CD14-positive monocyte (primary cell): ENCODE data around the gene SMCP. TPM values are rescaled to one million over a fixed set of nuclear protein-coding genes. Genes with fewer than 3 reads are reported as not detected.

ENCODE experiments used
- DNase-seq, 3 donors: peaks; one replicate each; pipeline ENCODE4 v3.0.0-alpha.2; 2011 to 2022
- H2AFZ ChIP-seq: 2 replicates; pipeline ENCODE4 v1.6.0; 2012; ENCODE audit warnings: mild to moderate bottlenecking, low read depth, low read length, inconsistent platforms; ENCODE audit not compliant: insufficient read depth, poor library complexity, severe bottlenecking
- H3K27ac ChIP-seq, 2 donors: 1 replicate in 1 of 2; 2 replicates in 1 of 2; pipeline ENCODE4 v1.5.1; 2012 to 2013; ENCODE audit warnings: low read length in 2 of 2, control low read depth in 1 of 2, inconsistent platforms in 1 of 2, low read depth in 1 of 2, mild to moderate bottlenecking in 1 of 2
- H3K27me3 ChIP-seq, 2 donors: one replicate each; pipeline versions ENCODE4 v1.6.0 to v1.6.1; 2011 to 2013; ENCODE audit warnings: low read length in 2 of 2; ENCODE audit not compliant: control insufficient read depth in 2 of 2, insufficient read depth in 2 of 2
- H3K36me3 ChIP-seq, 2 donors: replicated peaks in 1 of 2; 1 replicate in 1 of 2; 2 replicates in 1 of 2; pipeline versions ENCODE4 v1.5.1 to v1.6.1; 2012 to 2013; ENCODE audit warnings: low read length in 2 of 2, control low read depth in 1 of 2, inconsistent platforms in 1 of 2, mild to moderate bottlenecking in 1 of 2; ENCODE audit not compliant: insufficient read depth in 2 of 2, control insufficient read depth in 1 of 2
- H3K4me1 ChIP-seq, 2 donors: 1 replicate in 1 of 2; 2 replicates in 1 of 2; pipeline versions ENCODE4 v1.5.1 to v1.6.1; 2012 to 2013; ENCODE audit warnings: low read length in 2 of 2, control low read depth in 1 of 2, inconsistent platforms in 1 of 2, mild to moderate bottlenecking in 1 of 2, moderate library complexity in 1 of 2; ENCODE audit not compliant: insufficient read depth in 2 of 2, control insufficient read depth in 1 of 2
- H3K4me2 ChIP-seq: replicated peaks from 2 replicates; pipeline ENCODE3; 2012; ENCODE audit warnings: low read length, moderate library complexity, mild to moderate bottlenecking; ENCODE audit not compliant: poor library complexity, severe bottlenecking; ENCODE audit errors: extremely low read depth
- H3K4me3 ChIP-seq, 3 experiments: fragments of 200-600 bp in 1 of 3; sonication (generic) in 1 of 3; replicated peaks in 1 of 3; 1 replicate in 2 of 3; 2 replicates in 1 of 3; pipeline ENCODE4 v1.5.1; 2011 to 2013; ENCODE audit warnings: low read length in 3 of 3, mild to moderate bottlenecking in 3 of 3, control low read depth in 2 of 3, low read depth in 2 of 3, inconsistent platforms in 1 of 3, moderate library complexity in 1 of 3
- H3K79me2 ChIP-seq: 2 replicates; pipeline ENCODE4 v1.6.0; 2012; ENCODE audit warnings: mild to moderate bottlenecking, control low read depth, inconsistent platforms, low read length, moderate library complexity; ENCODE audit not compliant: insufficient read depth
- H3K9ac ChIP-seq: 2 replicates; pipeline ENCODE4 v1.6.0; 2017; ENCODE audit warnings: low read length, mild to moderate bottlenecking; ENCODE audit not compliant: insufficient read depth, poor library complexity, severe bottlenecking
- H3K9me3 ChIP-seq, 2 donors: replicated peaks in 1 of 2; 1 replicate in 1 of 2; 2 replicates in 1 of 2; pipeline versions ENCODE4 v1.5.1 to v1.6.1; 2012 to 2013; ENCODE audit warnings: low read length in 2 of 2, control low read depth in 1 of 2; ENCODE audit not compliant: control insufficient read depth in 1 of 2, insufficient read depth in 1 of 2
- H4K20me1 ChIP-seq: 2 replicates; pipeline ENCODE4 v1.6.0; 2012; ENCODE audit warnings: mild to moderate bottlenecking, low read length, control low read depth, moderate library complexity; ENCODE audit not compliant: insufficient read depth
- H3K27ac Mint-ChIP-seq, 7 donors: one replicate each; pipeline ENCODE4 v1.8.0; 2020; ENCODE audit warnings: mild to moderate bottlenecking in 7 of 7, mixed read lengths in 7 of 7, moderate library complexity in 6 of 7, inconsistent platforms in 2 of 7
- H3K27me3 Mint-ChIP-seq, 3 donors: one replicate each; pipeline ENCODE4 v1.8.0; 2021 to 2022; ENCODE audit warnings: low read depth in 3 of 3, mild to moderate bottlenecking in 3 of 3, mixed read lengths in 3 of 3, moderate library complexity in 3 of 3, inconsistent platforms in 1 of 3
- H3K36me3 Mint-ChIP-seq, 2 donors: one replicate each; pipeline ENCODE4 v1.8.0; 2020; ENCODE audit warnings: mixed read lengths in 2 of 2, inconsistent platforms in 1 of 2, mild to moderate bottlenecking in 1 of 2
- H3K4me1 Mint-ChIP-seq: one replicate; pipeline ENCODE4 v1.8.0; 2020; ENCODE audit warnings: mild to moderate bottlenecking, mixed read lengths
- H3K4me3 Mint-ChIP-seq, 2 donors: one replicate each; pipeline ENCODE4 v1.8.0; 2020; ENCODE audit warnings: mild to moderate bottlenecking in 2 of 2, mixed read lengths in 2 of 2, moderate library complexity in 1 of 2
- H3K9me3 Mint-ChIP-seq, 7 donors: one replicate each; pipeline ENCODE4 v1.8.0; 2020 to 2022; ENCODE audit warnings: mixed read lengths in 7 of 7, mild to moderate bottlenecking in 6 of 7, moderate library complexity in 6 of 7, inconsistent platforms in 2 of 7
- CTCF ChIP-seq: fragments of 200-600 bp; IDR thresholded peaks from one replicate; pipeline ENCODE4 v1.8.0; 2022; ENCODE audit warnings: antibody characterized with exemption, mild to moderate bottlenecking
- WGBS: methylation state at CpG from one replicate; pipeline ENCODE4 v1.1.5; 2013; ENCODE audit warnings: missing lambda C conversion rate; ENCODE audit not compliant: insufficient coverage; 5-methylcytosine and 5-hydroxymethylcytosine counted together
- intact Hi-C, 2 donors: fragments of 100-400 bp; cut with micrococcal nuclease; formaldehyde crosslinking; loops; one replicate each; pipeline versions ENCODE4 v1.15.0 to v1.15.1; 2023
- polyA plus RNA-seq, 3 donors: library from polyadenylated mRNA; depleted of rRNA in 1 of 3; unstranded in 2 of 3; stranded (reverse) in 1 of 3; fragments of 300-500 nt in 2 of 3; fragments of >200 nt in 1 of 3; fragmentation: Illumina TruSeq in 2 of 3; gene quantifications; 1 replicate in 2 of 3; 2 replicates in 1 of 3; pipeline ENCODE4 v1.2.3, GENCODE V29; 2012 to 2021

Gene SMCP
- polyA plus RNA-seq, 3 donors: not detected

- H3K27ac ChIP-seq: no peak overlapping the region
- Mint-ChIP-seq H3K4me3 (no peak overlapping the region), H3K4me1 (no peaks in the 10 kb centered on the region), H3K9me3 (no peaks in the 10 kb centered on the region), H3K27ac (no peak overlapping the region), H3K36me3 (no peaks in the 10 kb centered on the region), H3K27me3 (peaks cover 3 to 6% (median 5%) of the 10 kb centered on the region in 3 donors)
- intact Hi-C loops: no loop called here
- no peak overlapping the region for H3K4me2 ChIP-seq
- DNase-seq: no peak
- no peaks in the 10 kb centered on the region for H3K4me1 ChIP-seq
- no peak overlapping the region for H3K9ac ChIP-seq
- H2AFZ ChIP-seq: no peak overlapping the region
- no peaks in the 10 kb centered on the region for H3K36me3 ChIP-seq
- peaks cover 0 to 4% of the 10 kb centered on the region in 2 donors for H3K27me3 ChIP-seq
- TF ChIP-seq CTCF: no peak
- H4K20me1 ChIP-seq: no peaks in the 10 kb centered on the region
- no peaks in the 10 kb centered on the region for H3K9me3 ChIP-seq
- WGBS: no CpG with 5 or more reads among the region's 3 CpGs
- no peak overlapping the region for H3K4me3 ChIP-seq
- no peaks in the 10 kb centered on the region for H3K79me2 ChIP-seq
These were observed 50.5 kb downstream of the SMCP start for GRCh38 chr1:152928671-152929070.

- intact Hi-C loops: no loop called here
- H3K4me3 ChIP-seq: no peak overlapping the region
- peaks cover 0 to 2% of the 10 kb centered on the region in 2 donors for H3K27me3 ChIP-seq
- Mint-ChIP-seq H3K36me3 (no peaks in the 10 kb centered on the region), H3K9me3 (no peaks in the 10 kb centered on the region), H3K27me3 (peaks cover 1 to 6% (median 2%) of the 10 kb centered on the region in 3 donors), H3K27ac (no peak overlapping the region), H3K4me3 (no peak overlapping the region), H3K4me1 (no peaks in the 10 kb centered on the region)
- DNase-seq: no peak
- TF ChIP-seq CTCF: no peak
- H4K20me1 ChIP-seq: no peaks in the 10 kb centered on the region
- H3K36me3 ChIP-seq: no peaks in the 10 kb centered on the region
- no peaks in the 10 kb centered on the region for H3K9me3 ChIP-seq
- no peak overlapping the region for H3K9ac ChIP-seq
- H3K79me2 ChIP-seq: no peaks in the 10 kb centered on the region
- H3K4me1 ChIP-seq: no peaks in the 10 kb centered on the region
- no peak overlapping the region for H2AFZ ChIP-seq
- no peak overlapping the region for H3K4me2 ChIP-seq
- no peak overlapping the region for H3K27ac ChIP-seq
- WGBS: 88% methylated on average over 1 of the region's 4 CpGs
These were observed 54.2 kb downstream of the SMCP start for GRCh38 chr1:152932170-152932811.
